ENCODE data around the gene EYA4. TPM values are rescaled to one million over a fixed set of nuclear protein-coding genes. Genes with fewer than 3 reads are reported as not detected.

EYA4 gene
- total and polyA plus RNA-seq, 2 of the 4 experiments (the other 2 are of a cell fraction) = 5.7 to 11.1 TPM

DNA sequence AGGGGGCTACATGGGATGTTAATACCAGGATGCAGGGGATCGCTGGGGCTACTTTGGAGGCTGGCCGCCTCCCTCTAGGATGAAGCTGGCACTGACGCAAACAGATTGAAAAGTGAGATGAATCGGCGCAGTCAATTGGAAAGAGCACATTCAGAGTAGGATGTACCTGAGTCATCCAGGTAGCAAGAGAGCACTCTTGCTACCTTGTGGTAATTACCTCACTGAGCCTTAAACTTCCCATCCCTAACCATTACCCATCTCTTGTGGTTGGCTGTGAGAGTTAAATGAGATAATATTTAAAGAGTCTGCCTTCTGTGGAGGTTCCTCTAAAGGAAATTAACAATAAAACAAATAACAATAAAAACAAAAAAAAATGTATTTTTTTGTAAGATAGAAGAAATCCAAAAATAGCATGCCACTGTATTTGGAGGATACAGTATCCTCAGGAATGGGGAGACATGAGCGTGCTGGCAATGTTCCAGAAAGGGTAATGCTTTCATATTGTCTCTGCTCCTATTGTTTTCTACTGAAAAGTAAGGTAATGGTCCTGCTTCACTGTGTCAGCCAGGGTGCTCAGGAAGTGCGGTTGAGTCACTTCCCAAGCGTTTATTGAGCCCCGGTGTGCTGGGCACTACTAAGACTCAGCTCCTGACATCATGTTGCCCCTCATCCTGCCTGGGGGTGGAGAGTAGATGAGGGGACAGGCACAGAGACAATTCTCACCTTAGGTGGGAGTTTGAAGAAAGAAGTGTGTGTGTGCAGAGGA, 301.1 kb downstream of the EYA4 start:
- Histone ChIP-seq H3K9me3 (ENCODE audit: control insufficient read depth, insufficient read depth, low read length) (no peaks in the 10 kb centered on the region), H3K27ac (ENCODE audit: insufficient read depth, low read length) (no peak overlapping the region), H2BK5ac (ENCODE audit: low read depth, low read length, poor library complexity, severe bottlenecking) (no peak overlapping the region), H4K8ac (ENCODE audit: low read depth in 2 of 2, low read length in 2 of 2) (no peak overlapping the region), H4K20me1 (ENCODE audit: insufficient read depth, low read length) (no peaks in the 10 kb centered on the region), H3K4me1 (ENCODE audit: control insufficient read depth, insufficient read depth, low read length) (peaks cover 12% of the 10 kb centered on the region), H4K91ac (ENCODE audit: insufficient read depth, low read depth, low read length) (peak overlapping the region; percentile 50), H3K4ac (ENCODE audit: low read depth, low read length) (peak overlapping the region; percentile 51; the same call in 1 of the 2 replicates), H3K56ac (ENCODE audit: extremely low read depth, insufficient read depth, low read length) (no peak overlapping the region), H3K4me2 (ENCODE audit: low read depth, low read length) (no peak overlapping the region), H2AK9ac (replicated peaks; ENCODE audit: low read depth, low read length, poor library complexity) (peak overlapping the region; percentile 51), H2BK15ac (ENCODE audit: low read depth, low read length) (peak overlapping the region; percentile 86; the same call in 2 of the 3 replicates), H4K5ac (ENCODE audit: low read depth, low read length) (peak overlapping the region; percentile 89), H2BK20ac (ENCODE audit: low read depth, low read length) (peak overlapping the region; percentile 65), H3K79me1 (ENCODE audit: low read depth in 1 of 2, low read length in 2 of 2) (no peaks in the 10 kb centered on the region), H3K4me3 (ENCODE audit: insufficient read depth, low read depth, low read length) (no peak overlapping the region), H3K27me3 (ENCODE audit: control insufficient read depth, insufficient read depth, low read length) (no peaks in the 10 kb centered on the region), H2BK120ac (ENCODE audit: low read depth, low read length) (peak overlapping the region; percentile 69), H2AK5ac (ENCODE audit: low read depth, low read length) (peak overlapping the region; percentile 68), H3K9ac (ENCODE audit: low read depth, low read length) (no peak overlapping the region), H2AFZ (replicated peaks; ENCODE audit: low read length, poor library complexity) (peak overlapping the region; percentile 51), H3K18ac (ENCODE audit: low read depth, low read length) (peak overlapping the region; percentile 60), H3K14ac (replicated peaks; ENCODE audit: low read depth, low read length) (peak overlapping the region; percentile 33; the same call in 1 of the 2 replicates), H3K36me3 (ENCODE audit: control insufficient read depth, insufficient read depth, low read length) (no peaks in the 10 kb centered on the region), H3K23ac (ENCODE audit: low read depth, low read length) (no peak overlapping the region), H3K9me1 (ENCODE audit: insufficient read depth, low read length) (peaks cover 8% of the 10 kb centered on the region; the same call in 1 of the 2 replicates)
- ATAC-seq (ENCODE audit: low read depth) (no peak), DNase-seq (peak; percentile 33)
- 100% methylated on average over 1 of the region's 9 CpGs; no CpG with 5 or more reads in 1 of the 2 experiments for WGBS, 2 experiments (ENCODE audit: extremely low coverage in 2 of 2, insufficient read length in 1 of 2)
- intact Hi-C loops (cut with micrococcal nuclease) = no loop called here
- TF ChIP-seq, protein P1, sequence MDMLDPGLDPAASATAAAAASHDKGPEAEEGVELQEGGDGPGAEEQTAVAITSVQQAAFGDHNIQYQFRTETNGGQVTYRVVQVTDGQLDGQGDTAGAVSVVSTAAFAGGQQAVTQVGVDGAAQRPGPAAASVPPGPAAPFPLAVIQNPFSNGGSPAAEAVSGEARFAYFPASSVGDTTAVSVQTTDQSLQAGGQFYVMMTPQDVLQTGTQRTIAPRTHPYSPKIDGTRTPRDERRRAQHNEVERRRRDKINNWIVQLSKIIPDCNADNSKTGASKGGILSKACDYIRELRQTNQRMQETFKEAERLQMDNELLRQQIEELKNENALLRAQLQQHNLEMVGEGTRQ (IDR thresholded peaks at IDR 0.05; ENCODE audit: low read depth, low read length) = no peak
- no peak for TF ChIP-seq RCOR1 (IDR thresholded peaks at IDR 0.05; ENCODE audit: insufficient replicate concordance, low read length)
- no peak for TF ChIP-seq SMC3 (IDR thresholded peaks at IDR 0.05; ENCODE audit: low read depth, low read length)
- TF ChIP-seq RFX5 (IDR thresholded peaks at IDR 0.05; ENCODE audit: low read depth, low read length) = no peak
- TF ChIP-seq MXI1 (IDR thresholded peaks at IDR 0.05; ENCODE audit: borderline replicate concordance, low read depth, low read length) = no peak
- TF ChIP-seq NFE2L2 (IDR thresholded peaks at IDR 0.05; ENCODE audit: low read depth, low read length) = no peak
- TF ChIP-seq, protein P2, sequence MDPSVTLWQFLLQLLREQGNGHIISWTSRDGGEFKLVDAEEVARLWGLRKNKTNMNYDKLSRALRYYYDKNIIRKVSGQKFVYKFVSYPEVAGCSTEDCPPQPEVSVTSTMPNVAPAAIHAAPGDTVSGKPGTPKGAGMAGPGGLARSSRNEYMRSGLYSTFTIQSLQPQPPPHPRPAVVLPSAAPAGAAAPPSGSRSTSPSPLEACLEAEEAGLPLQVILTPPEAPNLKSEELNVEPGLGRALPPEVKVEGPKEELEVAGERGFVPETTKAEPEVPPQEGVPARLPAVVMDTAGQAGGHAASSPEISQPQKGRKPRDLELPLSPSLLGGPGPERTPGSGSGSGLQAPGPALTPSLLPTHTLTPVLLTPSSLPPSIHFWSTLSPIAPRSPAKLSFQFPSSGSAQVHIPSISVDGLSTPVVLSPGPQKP (IDR thresholded peaks at IDR 0.05; ENCODE audit: borderline replicate concordance, low read depth, low read length) = no peak
- no peak for TF ChIP-seq MAZ (IDR thresholded peaks at IDR 0.05; ENCODE audit: borderline replicate concordance, low read depth, low read length)
- no peak for TF ChIP-seq FOS (IDR thresholded peaks at IDR 0.05; ENCODE audit: low read depth, low read length)
- TF ChIP-seq, protein P3, sequence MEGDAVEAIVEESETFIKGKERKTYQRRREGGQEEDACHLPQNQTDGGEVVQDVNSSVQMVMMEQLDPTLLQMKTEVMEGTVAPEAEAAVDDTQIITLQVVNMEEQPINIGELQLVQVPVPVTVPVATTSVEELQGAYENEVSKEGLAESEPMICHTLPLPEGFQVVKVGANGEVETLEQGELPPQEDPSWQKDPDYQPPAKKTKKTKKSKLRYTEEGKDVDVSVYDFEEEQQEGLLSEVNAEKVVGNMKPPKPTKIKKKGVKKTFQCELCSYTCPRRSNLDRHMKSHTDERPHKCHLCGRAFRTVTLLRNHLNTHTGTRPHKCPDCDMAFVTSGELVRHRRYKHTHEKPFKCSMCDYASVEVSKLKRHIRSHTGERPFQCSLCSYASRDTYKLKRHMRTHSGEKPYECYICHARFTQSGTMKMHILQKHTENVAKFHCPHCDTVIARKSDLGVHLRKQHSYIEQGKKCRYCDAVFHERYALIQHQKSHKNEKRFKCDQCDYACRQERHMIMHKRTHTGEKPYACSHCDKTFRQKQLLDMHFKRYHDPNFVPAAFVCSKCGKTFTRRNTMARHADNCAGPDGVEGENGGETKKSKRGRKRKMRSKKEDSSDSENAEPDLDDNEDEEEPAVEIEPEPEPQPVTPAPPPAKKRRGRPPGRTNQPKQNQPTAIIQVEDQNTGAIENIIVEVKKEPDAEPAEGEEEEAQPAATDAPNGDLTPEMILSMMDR (conservative IDR thresholded peaks at IDR 0.05; ENCODE audit: low read depth, low read length) = no peak
- TF ChIP-seq CHD1 (IDR thresholded peaks at IDR 0.05; ENCODE audit: low read depth, low read length) = no peak
- no peak for TF ChIP-seq RAD21 (IDR thresholded peaks at IDR 0.05; ENCODE audit: low read length)
- dilution Hi-C loops (cut with HindIII; ENCODE audit: low sequenced_read_pairs, unreplicated experiment) = no loop called here
- CTCF ChIA-PET = no interaction called here
- no TSS peak for BruUV-seq (replicated peaks)
- in situ Hi-C loops (cut with MboI; ENCODE audit: low sequenced_read_pairs) = no loop called here
- POLR2A ChIA-PET (ENCODE audit: unreplicated experiment) = no interaction called here

Data from IMR-90 (cell line).